ENCODE data around the gene STARD9.

The STARD9 gene

DNA sequence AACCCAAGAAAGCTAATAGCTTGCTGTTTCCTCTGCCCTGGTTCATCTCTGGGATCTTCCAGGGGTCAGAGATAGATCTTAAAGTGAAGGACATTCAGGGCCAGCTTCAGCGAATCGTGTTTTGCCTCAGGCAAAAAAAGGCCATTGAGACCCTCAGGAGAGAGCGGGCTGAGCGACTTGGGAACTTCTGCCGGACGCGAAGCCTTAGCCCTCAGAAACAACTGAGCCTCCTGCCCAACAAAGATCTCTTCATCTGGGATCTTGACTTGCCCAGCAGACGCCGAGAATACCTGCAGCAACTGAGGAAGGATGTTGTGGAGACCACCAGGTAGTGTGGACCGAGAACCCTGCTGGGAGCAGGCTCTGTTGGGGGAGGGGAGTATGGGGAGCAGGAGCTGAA is 119.0 kb downstream of the STARD9 start:
- peak; percentile 8 for DNase-seq (ENCODE audit: low spot score)

DNA sequence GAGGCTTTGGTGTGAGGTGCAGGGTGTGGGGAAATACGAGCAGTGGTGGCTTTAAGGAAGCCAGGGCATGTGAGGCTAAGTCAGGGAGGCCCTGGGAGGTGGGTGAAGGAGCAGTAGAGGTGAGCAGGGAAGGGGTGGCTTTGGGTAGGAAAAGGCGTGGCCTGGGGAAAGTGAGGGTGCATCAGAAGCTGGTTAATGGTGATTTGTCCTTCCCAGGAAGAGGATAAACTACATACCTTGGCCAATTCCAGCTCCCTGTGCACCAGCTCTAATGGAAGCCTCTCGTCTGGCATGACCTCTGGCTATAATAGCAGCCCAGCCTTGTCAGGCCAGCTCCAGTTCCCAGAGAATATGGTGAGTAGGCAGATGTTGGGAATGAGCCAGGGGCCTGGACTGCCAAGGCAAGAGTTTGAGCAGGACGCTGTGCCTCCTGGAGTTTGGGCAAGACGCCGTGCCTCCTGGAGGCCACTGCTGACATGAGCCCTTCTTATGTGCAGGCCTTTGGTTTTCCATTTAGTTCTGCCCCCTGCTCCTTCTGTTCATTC is 120.2 kb downstream of the STARD9 start:
- peak; percentile 9 for DNase-seq (ENCODE audit: low spot score)

DNA sequence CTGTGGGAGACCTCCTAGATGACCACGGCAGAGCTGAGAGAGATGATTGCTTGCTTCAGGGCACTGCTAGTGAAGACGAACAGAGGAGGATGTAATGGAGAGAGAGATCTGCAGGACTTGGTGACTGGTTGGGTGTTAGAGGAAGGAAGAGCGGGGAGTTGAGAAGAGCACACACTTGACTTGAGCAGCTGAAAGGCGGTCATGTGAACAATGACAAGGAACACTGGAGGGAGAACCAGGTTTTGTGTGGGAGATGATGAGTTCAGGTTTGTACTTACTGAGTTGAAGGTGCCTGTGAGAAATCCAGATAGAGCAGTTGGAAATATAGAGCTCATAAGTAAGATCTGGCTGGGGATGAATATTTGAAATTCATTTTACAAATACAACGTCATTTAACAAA is 121.2 kb downstream of the STARD9 start:
- no peak for DNase-seq (ENCODE audit: low spot score)

DNA sequence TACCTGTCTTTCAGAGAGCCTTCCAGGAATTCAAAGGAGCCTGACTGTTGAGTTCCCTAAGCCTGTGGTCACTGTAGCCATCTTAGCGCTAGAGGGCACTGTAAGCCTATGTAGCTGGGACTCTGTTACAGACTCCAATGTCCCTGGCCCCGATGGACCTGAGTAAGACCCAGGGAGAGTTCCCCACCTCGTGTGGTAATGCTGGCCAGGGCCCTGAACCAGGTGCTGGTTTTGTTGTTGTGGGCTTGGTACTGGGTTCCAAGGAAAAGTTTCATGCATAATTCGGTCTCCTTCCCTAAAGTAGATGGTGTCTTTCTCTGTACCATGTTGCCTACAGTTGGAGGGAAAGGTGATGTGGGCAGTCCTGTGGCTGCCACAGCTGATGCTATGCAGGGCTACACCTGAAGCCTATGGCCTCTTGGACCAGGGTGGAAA is 129.1 kb downstream of the STARD9 start:
- DNase-seq (ENCODE audit: low spot score): peak; percentile 55

DNA sequence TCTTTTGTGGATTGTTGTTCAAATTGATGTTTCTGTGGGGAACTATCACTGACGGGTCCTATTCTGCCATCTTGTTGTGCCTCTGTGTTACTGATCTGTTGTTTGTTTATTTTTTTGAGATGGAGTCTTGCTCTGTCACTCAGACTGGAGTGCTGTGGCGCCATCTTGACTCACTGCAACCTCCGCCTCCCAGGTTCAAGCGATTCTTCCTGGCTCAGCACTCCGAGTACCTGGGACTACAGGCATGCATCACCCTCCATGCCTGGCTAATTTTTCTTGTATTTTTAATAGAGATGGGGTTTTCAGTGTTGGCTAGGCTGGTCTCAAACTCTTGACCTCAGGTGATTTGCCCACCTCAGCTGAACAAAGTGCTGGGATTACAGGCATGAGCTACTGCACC is 129.9 kb downstream of the STARD9 start:
- no peak for DNase-seq (ENCODE audit: low spot score)

DNA sequence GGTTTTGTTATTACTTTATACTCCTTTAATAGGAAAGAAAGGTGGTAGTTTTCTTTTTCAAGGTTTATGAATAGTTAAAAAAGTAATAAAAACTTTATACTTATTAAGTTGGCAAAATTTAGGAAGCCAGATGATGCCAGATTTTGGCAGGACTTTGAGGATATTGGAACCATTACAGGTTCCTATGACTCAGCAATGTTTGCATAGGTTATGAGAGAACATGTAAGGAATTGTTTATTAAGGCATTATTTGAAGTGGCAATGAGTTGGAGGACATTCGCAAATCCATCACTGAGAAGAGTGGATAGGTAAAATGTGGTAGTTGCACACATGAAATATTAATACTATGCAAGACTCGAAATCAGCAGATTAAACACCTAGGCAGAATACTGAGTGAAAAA is 131.7 kb downstream of the STARD9 start:
- DNase-seq (ENCODE audit: low spot score): no peak

DNA sequence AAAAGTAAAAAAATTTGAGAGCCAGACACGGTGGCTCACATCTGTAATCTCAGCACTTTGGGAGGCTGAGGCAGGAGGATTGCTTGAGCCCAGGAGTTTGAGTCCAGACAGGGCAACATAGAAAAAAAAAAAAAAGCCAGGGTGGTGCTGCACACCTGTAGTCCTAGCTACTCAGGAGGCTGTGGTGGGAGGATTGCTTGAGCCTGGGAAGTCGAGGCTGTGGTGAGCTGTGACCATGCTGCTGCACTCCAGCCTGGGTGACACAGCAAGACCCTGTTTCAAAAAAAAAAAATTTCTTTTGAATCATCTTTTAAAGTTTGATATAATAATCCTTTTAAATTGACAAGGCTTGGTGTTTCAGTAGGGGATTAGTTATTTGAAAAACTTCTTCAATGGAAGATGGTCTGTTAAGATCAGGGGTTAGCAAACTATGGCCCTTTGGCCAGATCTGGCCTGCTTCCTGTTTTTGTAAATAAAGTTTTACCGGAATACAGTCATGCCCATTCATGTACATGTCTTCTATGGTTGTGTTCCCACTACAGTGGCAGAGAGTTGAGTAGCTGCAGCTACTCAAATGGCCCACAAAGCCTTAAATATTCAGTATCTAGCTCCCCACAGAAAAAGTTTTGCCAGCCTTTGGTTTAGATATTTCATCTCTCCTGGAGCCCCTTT is 132.6 kb downstream of the STARD9 start:
- peak; percentile 5 for DNase-seq (ENCODE audit: low spot score)

DNA sequence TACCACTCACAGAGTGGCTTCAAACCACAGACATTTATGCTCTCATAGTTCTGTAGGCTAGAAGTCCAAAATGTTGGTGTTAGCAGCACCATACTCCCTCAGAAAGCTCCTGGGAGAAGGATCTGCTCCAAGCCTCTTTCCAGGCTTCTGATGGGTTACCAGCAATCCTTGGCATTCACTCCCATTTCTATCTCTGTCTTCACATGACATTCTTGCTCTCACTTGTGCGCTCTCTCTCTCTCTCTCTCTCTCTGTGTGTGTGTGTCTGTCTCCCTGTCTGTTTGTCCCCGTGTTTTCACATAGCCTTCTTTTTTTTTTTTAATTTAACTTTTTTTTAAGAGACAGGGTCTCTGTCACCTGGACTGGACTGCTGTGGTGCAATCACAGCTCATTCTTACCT is 135.3 kb downstream of the STARD9 start:
- no peak for DNase-seq (ENCODE audit: low spot score)

DNA sequence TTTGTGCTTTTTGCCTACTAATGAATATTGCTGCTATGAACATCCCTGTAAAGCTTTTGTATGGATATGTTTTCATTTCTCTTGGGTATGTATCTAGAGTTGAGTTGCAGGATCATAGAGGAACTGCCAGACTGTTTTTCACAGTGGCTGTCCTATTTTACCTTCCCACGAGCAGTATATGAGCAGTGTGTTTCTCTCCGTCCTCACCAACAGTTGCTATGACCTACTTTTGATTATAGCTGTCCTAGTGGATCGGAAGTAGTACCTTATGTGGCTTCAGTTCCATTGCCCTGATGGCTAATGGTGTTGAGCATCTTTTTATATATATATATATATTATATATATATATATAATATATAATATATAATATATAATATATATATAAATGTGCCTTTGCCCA is 136.3 kb downstream of the STARD9 start:
- no peak for DNase-seq (ENCODE audit: low spot score)

DNA sequence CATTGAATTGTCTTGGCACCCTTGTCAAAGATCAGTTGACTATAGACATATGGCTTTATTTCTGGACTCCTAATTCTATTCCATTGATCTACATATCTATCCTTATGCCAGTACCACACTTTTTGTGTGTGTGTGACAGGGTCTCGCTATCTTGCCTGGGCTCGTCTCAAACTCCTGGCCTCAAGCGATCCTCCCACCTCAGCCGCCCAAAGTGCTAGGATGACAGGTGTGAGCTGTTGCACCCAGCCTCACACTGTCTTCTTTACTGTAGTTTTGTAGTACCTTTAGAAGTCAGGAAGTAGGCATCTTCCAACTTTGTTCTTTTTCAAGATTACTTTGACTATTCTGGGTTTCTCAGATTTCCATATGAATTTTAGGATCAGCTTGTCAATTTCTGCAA is 137.2 kb downstream of the STARD9 start:
- no peak for DNase-seq (ENCODE audit: low spot score)

DNA sequence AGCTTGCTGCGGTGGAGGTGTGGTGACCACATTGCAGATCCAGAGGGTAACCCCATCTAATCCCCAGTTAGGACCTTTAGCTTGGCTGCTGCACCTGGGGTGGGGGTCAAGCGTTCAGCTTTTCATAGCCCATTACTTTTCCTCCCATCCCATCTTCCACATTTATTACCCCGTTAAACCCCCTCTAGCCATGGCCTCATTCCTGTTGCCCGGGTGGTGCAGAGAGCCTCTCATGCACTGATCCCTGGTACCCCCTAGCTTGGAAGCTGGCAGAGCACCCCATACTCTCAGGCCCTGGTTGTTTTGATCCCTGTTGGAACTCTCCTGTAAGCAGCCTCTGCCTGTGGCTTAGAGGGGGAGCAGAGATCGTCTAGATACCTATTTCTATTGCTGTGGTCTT is 140.7 kb downstream of the STARD9 start:
- DNase-seq (ENCODE audit: low spot score): no peak

DNA sequence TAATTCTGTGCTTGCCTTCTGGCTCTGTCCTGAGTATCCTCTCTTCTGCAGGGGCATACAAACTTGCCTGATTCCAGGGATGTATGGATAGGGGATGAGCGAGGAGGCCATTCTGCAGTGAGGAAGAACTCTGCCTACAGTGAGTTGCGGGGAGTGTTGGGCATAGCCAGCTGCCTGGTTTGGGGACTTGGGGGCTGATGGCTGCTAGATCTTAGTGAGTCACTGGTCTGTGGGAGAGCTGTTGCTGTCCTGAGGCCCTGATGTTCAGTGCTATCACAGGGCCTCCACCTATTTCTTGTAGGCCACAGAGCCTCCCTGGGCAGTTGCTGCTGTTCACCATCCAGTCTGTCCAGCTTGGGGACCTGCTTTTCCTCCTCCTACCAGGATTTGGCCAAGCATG is 141.2 kb downstream of the STARD9 start:
- no peak for DNase-seq (ENCODE audit: low spot score)

DNA sequence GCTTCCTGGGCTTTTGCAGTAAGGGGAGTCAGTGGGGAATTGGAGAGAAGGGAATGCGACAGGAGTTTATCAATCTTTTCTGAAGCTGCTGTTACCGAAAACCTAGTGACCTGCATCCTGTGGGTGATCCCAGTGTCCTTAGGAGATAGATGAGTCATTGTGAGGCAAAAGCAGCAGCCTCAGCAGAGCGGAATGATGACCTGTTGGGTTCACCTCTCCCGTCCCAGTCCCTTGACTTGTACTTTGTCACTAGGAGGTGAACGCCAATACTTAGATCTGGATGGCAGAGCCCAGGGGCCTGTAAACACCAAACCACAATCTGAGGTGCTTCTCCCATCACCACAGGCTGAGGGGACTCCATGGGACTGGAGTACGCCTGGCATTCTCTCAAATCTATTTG is 143.6 kb downstream of the STARD9 start:
- DNase-seq (ENCODE audit: low spot score): no peak

DNA sequence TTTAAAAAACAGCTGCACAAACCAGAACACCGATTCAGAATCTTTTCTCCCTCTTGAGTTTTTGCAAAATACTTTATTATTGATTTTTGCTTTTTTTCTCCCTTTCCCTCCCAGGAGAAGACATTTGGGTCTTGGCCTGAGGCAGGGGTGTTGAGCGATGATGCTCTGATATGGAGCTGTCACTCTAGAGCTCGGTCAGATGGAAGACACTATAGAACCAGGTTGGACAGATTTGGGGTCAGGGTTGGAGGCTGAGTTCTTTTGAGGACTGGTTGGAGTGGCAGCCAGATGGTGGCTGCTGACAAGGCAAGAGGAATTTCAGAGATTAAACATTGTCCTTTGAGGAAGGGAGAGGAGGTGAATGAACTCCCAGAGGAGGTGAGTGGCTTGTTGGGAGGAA is 144.7 kb downstream of the STARD9 start:
- no peak for DNase-seq (ENCODE audit: low spot score)

DNA sequence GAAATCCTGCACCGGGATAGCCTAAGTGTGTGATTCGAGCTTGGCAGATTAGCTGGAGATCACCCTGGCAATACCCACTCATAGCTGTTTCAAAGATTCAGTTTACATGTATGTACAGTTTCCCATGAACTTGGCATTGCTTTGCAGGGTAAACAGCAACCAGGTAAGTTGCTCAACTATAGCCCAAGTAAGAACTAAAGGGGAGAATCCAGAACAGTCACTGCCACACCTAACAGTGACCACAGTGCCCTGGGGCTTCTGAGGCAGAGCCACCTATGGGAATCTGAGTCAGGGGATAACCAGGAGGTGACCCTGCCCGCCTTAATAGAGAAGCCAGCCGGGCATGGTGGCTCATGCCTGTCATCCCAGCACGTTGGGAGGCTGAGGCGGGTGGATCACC is 145.6 kb downstream of the STARD9 start:
- no peak for DNase-seq (ENCODE audit: low spot score)

DNA sequence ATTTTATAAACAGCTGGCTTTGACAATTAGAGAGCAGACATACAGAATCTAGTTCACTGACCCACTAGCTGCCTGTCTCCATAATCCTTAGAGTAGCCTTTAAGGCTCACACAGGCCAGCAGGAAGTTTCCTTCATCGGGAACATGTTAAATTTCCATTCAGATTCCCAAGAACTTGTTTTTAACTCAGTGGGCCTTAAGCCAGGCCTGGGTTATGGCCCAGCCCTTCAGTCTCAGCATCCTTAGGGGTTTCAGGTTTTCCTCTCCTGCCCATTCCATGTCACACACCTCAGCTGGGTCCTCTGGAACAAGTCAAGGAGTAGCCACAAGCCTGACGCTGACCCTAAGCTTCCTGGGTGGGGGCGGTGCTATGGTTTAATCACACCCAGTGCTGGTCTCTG is 146.5 kb downstream of the STARD9 start:
- no peak for DNase-seq (ENCODE audit: low spot score)

DNA sequence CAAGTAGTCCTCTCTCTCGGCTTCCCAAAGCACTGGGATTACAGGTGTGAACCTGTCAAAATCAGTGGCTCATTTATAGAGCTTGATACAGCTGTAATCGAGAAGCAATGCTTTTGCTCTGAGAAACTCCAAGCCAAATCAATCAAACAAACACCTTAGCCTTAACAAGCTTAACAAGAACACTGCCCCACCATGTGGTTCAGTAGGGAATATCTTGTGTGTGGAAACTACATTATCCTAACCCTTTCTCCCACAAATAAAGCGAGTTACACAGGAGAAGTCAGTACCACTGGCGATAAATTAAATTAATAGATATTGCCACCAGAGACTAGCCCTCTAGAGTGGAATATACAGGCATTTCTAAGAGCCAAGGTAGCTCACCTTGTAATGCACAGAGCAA is 147.7 kb downstream of the STARD9 start:
- no peak for DNase-seq (ENCODE audit: low spot score)

DNA sequence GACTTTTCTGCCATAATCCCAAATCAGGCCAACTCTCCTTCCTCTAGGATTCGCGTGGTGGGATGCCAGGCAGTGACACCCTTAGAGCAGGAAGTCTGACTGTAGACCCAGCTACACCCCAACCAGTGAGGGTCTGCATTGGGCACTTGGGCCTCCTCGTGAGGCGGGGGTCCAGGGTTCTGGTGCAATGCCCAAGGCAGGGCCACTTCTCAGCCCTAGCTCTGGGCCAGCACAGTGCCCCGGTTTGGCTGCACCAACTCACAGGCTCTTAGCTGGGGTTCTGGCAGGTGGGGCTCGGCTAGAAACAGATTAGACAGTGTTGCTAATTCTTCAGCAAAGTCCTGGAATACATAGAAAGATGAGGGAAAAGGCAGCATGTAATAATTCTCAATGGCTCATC is 148.9 kb downstream of the STARD9 start:
- no peak for DNase-seq (ENCODE audit: low spot score)

DNA sequence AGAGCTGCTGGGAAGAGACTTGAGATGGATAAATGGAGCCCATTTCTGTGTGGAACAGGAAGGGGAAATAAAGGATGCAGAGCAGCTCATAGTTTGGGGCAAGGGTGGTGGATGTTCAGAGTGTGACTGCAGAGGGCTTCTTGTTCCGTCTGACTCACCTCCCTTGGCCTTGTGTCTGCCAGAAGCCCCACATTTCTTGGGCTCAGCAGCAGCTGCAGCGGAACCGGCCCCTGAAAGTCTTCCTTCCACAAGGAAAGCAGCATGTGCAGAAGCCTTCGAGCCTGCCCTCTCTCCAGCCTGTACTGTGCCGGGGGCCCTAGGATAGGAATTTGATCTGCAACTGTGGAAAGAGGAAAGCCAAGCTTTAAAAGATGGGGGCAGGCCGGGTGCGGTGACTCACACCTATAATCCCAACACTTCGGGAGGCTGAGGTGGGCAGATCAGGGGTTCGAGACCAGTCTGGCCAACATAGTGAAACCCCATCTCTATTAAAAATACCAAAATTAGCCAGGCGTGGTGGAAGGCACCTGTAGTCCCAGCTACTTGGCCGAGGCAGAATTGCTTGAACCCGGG is 150.0 kb downstream of the STARD9 start:
- no peak for DNase-seq (ENCODE audit: low spot score)

DNA sequence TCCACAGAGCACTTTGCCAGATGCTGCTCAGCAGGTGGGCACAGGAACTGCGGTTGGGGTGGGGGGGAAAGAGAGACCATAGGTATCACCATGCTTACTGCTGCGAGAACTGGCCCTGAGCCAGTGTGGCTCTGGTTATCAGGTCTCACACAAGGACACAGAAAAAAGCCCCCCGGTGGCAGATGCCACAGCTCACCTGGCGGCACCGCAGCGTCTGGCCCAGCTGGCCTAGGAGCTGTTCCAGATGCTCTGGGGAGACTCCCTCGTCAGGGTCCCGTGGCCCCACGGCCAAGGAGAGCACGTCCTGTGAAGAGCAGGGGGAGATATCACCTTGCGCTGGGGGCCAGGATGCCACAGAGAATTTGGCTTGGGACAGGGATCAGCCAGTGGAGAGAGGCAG is 150.7 kb downstream of the STARD9 start:
- no peak for DNase-seq (ENCODE audit: low spot score)

DNA sequence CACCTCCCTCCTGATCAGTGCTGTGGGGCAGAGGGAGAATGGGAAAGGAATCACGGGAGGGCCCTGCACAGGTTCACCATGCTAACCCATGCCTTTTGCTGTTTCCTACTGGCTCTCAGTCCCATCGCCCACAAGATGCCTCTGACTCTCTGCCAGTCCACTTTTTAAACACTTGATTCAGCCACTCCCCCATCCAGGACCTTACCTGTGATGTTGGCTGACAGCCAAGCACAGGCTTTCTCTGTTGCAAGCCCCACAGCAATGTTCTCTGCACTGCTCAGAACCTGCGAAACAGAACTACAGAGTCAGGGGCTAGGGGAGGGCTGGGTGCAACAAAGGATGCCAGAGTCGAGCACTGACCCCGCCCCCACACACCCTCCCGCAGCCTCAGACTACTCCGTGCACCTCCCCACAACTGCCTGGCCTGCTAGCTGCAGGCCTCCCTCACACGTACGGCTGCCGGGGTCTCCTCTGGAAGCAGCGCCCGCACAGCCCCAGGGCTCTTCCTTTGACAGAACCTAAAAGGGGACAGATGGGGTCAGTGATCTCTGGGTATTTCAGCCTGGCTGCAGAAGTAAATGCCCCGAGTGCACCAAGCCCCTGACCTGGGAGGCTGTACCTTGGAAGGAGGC is 152.5 kb downstream of the STARD9 start:
- no peak for DNase-seq (ENCODE audit: low spot score)

DNA sequence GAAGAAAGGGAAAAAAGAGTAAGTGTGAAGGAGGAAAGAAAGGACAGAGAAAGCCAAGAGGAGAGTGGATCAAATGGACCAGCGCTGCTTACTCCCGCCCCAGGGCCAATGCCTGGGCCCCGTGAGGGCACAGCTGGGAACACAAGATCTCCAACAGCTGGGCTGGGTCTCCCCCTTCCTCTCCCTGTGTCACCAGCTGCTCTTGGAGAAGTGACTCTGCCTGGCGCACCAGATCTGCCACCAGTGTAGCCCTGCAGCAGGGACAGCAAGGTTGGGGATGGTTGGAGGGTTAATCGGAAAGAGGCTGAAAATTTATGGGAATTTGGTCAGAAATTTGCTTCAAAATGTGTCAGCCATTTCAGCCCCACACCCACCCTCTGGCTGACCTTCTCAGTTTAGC is 153.2 kb downstream of the STARD9 start:
- no peak for DNase-seq (ENCODE audit: low spot score)

DNA sequence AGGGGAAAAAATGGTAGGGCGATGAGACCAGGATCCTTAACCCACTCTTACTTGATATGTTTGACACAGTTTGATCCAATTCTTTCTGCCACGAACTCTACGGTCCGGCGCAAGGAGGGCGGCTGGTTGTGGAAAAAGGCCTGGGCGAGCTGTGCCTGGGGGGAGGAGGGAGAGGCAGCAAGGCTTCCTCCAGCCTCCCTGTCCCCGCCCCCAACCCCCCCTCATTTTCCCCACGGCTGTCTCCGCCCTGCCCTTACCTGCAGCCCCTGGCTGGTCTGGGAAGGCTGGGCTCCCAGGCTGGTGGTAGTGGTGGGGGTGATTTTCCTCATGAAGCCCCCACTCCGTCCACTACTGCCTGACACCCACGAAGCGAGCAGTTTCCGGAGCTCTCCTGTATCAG is 153.6 kb downstream of the STARD9 start:
- DNase-seq (ENCODE audit: low spot score): no peak

DNA sequence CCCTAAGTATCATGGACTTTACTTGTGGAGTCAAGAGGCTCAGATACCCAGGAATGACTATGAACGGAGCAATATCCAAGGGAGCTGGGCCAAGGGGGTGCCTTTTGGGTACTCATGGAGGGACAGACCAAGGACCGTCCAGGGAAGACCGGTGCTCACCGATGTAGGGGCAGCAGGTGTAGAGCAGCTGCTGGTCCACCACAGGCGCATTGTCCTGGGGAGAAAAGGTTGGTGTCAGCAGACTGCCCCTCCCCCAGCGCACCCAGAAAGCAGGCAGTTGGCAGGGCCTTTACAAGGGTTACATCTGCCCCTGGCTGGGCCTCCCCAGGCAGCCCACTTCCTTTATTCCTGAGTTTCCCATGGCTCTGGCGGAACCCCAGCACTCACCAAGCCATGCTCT is 154.0 kb downstream of the STARD9 start:
- no peak for DNase-seq (ENCODE audit: low spot score)

Data from D341Med (cell line).